ENCODE measurements around the gene SETD1A. TPM values are rescaled to one million over a fixed set of nuclear protein-coding genes. Genes with fewer than 3 reads are reported as not detected.

SETD1A gene
- polyA plus RNA-seq, 2 of the 4 experiments (the other 2 are of a cell fraction), result 2.0 to 21.2 TPM

GRCh38 chr16:30976486-30976885, 18.9 kb downstream of the SETD1A start (continued):
- TF ChIP-seq USF2 (IDR thresholded peaks at IDR 0.05) (no peak), ZFP36 (IDR thresholded peaks at IDR 0.05; ENCODE audit: borderline replicate concordance, partially characterized antibody) (no peak), ELK1 (IDR thresholded peaks at IDR 0.05; ENCODE audit: low read depth, low read length) (no peak), MYC (IDR thresholded peaks at IDR 0.05; ENCODE audit: borderline replicate concordance, low read length) (no peak), RCOR1 (IDR thresholded peaks at IDR 0.05; ENCODE audit: low read depth, low read length) (no peak), GATA3 (IDR thresholded peaks at IDR 0.05; ENCODE audit: borderline replicate concordance) (no peak), JUN (IDR thresholded peaks at IDR 0.05) (no peak), CTCF (IDR thresholded peaks at IDR 0.05) (no peak)

- POLR2A ChIA-PET, result interaction anchor here (0.6 to 1.2 kb wide), 2 partner anchors 67 to 165 kb away, joined by 3 to 5 read pairs; no protein-coding TSS in a partner anchor
- CTCF ChIA-PET, result interaction anchor here (0.6 to 2.3 kb wide), 12 partner anchors 8 to 478 kb away, joined by 3 to 11 read pairs (median 4); no protein-coding TSS in a partner anchor
- FAIRE-seq (no peak), ATAC-seq (peak; percentile 26 to 64; a peak in 3 of 6 replicates), DNase-seq (ENCODE audit: low read depth in 1 of 2, low spot score in 1 of 2) (peak in 1 of 2 experiments; percentile 52)
- no peak overlapping the region for H3K4me3 ChIP-seq
- H3K27ac ChIP-seq, result no peak overlapping the region
- H3K4me1 ChIP-seq, result no peaks in the 10 kb centered on the region
- H3K9me3 ChIP-seq, result no peaks in the 10 kb centered on the region
- 81% methylated on average over 17 of the region's 17 CpGs for WGBS (ENCODE audit: missing lambda C conversion rate)
- TF ChIP-seq CTCF (IDR thresholded peaks at IDR 0.05) (peak; percentile 14; the same call in 1 of the 3 replicates), FOSL2 (IDR thresholded peaks at IDR 0.05) (no peak), FOSL2 (CRISPR knock-in tag; IDR thresholded peaks at IDR 0.05) (no peak)
- H3K4me2 ChIP-seq, result no peak overlapping the region
Observed at GRCh38 chr16:30977502-30977901, 19.9 kb downstream of the SETD1A start.

- H3K27ac ChIP-seq, result no peak overlapping the region
- no peaks in the 10 kb centered on the region for H3K9me3 ChIP-seq
- no peak overlapping the region for H3K4me2 ChIP-seq
- ChIA-PET POLR2A (no interaction called here), CTCF (no interaction called here)
- TF ChIP-seq RFX5 (IDR thresholded peaks at IDR 0.05) (no peak), ZNF302 (CRISPR knock-in tag; IDR thresholded peaks at IDR 0.05) (no peak), FOXS1 (CRISPR knock-in tag; IDR thresholded peaks at IDR 0.05) (no peak), BCL3 (IDR thresholded peaks at IDR 0.05) (no peak), ZSCAN20 (CRISPR knock-in tag; IDR thresholded peaks at IDR 0.05) (no peak), HOXB13 (CRISPR knock-in tag; IDR thresholded peaks at IDR 0.05; ENCODE audit: low read depth) (no peak), PHF8 (IDR thresholded peaks at IDR 0.05; ENCODE audit: borderline replicate concordance, low read depth) (no peak), FOSB (CRISPR knock-in tag; IDR thresholded peaks at IDR 0.05) (no peak), HES2 (IDR thresholded peaks at IDR 0.05) (no peak), EP300 (IDR thresholded peaks at IDR 0.05) (no peak), NPAS2 (CRISPR knock-in tag; IDR thresholded peaks at IDR 0.05; ENCODE audit: borderline replicate concordance) (no peak), CEBPB (IDR thresholded peaks at IDR 0.05) (no peak), TFCP2L1 (CRISPR knock-in tag; IDR thresholded peaks at IDR 0.05) (no peak)
- ATAC-seq, result no peak
- H3K4me3 ChIP-seq, result no peak overlapping the region
- no peak for DNase-seq (ENCODE audit: low read depth in 1 of 2, low spot score in 1 of 2)
- WGBS (ENCODE audit: missing lambda C conversion rate), result 93% methylated on average over 33 of the region's 62 CpGs
- no peaks in the 10 kb centered on the region for H3K4me1 ChIP-seq
- no peak for FAIRE-seq
Observed at GRCh38 chr16:30979170-30980022, 21.8 kb downstream of the SETD1A start.

All from A549 (cell line).